ENCODE measurements around the gene EFCAB8.
"Not testable (repeated sequence)": the region's sequence is repeated elsewhere in the genome, so short reads cannot be mapped to it uniquely, and the experiment has no call there.

The EFCAB8 gene

GRCh38 chr20:32911355-32911754 is 52.6 kb downstream of the EFCAB8 start:
- no peak for DNase-seq

DNA sequence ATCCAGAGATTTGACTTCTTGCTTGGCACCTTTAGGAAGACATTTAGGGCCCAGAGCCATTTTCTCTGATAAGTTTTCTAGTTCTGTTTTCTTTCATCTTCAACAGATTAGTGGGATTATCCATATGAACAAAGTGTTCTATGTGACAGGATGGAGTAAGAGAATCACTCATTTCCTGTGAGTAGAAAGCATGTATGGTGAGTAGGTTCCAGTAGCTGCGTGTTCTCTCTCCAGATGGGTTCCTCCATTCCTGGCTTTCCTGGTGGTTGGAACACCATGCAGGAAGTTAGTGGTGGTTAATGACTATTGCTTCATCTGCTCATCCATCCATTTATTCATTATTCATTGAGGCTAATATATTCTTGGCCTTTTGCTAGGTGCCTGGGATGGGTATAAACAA is 54.0 kb downstream of the EFCAB8 start:
- no peak for DNase-seq

DNA sequence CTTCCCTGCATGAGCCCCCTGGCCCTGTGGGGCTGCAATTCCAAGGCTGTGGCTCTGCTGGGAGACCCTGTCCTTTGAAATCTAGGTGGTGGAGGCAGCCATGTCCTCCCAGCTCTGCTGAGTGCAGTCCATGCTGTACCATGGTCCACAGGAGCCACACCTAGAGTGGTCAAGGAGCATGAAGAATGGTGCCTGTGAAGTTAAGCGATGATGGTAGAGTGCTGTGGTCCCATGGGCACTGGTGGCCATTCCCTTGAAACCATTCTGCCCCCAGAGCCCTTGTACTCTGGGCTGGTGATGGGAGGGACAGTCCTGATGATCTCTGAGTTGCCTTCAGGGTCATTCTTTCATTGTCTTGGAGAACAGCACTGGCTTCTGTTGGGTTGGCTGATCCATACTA is 55.3 kb downstream of the EFCAB8 start:
- no peak for DNase-seq

- no peak for DNase-seq
These were observed 58.6 kb downstream of the EFCAB8 start for GRCh38 chr20:32917191-32917950.

DNA sequence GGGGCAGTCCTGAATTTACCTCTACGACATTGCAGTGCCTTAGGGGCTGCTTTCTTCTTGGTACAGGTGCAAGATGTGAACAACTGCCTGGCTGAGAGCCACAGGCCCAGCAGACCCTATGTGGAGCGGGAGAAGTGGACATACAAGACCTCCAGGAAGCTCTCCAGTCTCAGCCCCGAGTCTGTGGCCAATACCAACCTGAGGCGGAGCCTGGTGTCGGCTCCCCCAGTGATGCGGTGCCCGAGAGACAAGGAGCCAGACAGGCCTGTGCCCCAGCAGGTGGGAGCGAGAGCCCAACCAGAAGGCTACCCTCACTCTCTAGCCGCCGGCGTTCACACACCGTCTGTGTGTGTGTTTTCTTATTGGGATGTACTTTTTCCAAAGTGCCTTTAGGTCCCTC is 59.6 kb downstream of the EFCAB8 start:
- no peak for DNase-seq

DNA sequence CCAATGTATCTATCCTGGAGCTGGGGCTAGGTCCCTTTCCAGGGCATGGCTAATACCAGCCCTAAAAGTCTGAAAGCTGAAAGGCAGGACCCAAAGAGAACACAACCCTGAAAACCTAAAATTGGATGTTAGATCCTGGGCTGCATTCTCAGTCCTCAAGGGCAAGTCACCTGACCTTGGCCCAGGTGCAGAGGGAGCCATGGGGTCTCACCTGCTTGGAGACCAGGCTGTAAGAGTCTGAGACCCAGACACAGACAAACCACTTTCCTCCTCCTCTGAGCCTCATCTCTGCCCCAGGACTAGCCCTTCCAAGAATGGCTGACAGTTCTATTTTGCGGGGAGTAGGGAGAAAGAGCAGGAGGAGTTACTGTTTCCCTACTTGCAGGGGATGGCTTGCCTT is 60.0 kb downstream of the EFCAB8 start:
- no peak for DNase-seq

DNA sequence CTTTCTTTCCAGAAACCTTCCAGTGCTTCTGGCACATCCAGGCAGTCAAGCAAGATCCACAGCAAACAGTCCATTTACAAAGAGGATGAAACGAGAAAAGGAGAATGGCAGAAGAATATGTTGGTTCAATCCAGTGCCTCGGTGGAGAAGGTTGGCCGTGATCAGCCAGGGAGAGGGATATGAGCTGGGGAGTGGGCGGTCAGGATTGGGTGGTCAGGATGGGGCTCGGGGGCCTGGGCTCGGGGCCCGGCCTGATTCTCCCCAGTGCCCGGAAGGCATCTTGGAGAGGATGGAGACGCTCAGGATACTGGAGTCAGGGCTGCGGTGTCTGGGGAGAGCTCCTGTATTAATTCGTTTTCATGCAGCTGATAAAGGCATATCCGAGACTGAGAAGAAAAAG is 61.3 kb downstream of the EFCAB8 start:
- DNase-seq = no peak

DNA sequence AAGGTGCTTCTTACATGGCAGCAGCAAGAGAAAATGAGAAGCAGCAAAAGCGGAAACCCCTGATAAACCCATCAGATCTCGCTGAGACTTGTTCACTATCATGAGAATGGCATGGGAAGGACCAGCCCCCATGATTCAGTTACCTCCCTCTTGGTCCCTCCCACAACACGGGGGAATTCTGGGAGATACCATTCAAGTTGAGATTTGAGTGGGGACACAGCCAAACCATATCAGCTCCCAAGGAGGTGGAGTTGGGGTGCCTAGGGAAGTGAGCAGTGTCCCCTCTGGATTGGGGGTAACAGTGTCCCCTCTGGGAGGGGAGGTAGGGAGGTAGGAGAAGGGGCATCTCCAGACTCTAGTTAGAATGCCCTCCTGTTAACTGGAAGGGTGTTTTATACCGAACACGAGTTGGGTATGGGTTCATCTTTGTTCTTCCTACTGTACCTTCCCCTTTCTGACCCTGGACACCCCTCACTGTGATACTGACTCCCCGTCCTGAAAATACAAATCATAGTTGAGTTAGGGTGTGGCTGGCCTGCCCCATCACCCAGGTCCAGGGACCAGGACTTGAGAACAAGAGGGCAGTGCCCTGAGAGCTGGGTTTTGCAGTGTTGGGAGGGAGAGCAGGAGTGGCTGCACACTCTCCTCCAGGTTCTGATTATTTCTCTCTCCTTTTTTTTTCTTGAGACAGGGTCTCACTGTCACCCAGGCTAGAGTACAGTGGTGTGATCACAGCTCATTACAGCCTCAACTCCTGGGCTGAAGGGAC is 62.0 kb downstream of the EFCAB8 start:
- no peak for DNase-seq

DNA sequence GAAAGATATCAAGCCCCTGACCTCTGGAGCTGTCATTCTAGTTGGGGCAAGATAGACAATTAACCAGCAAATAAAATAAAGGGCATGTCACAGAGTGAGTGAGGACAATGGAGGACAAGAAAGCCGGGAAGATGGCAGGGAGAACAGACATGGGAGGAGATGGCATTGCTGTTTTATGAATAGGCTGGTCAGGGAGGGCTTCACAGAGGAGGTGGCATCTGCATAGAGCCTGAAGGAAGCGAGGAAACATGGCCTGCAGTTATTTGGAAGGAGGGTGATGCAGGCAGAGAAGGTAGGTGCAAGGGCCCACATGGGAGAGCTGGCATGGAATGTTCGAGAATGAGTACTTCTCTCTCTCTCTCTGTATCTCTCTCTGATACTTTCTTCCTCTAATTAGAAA is 63.7 kb downstream of the EFCAB8 start:
- DNase-seq = no peak

GRCh38 chr20:32924781-32925180 is 66.1 kb downstream of the EFCAB8 start:
- DNase-seq = no peak

DNA sequence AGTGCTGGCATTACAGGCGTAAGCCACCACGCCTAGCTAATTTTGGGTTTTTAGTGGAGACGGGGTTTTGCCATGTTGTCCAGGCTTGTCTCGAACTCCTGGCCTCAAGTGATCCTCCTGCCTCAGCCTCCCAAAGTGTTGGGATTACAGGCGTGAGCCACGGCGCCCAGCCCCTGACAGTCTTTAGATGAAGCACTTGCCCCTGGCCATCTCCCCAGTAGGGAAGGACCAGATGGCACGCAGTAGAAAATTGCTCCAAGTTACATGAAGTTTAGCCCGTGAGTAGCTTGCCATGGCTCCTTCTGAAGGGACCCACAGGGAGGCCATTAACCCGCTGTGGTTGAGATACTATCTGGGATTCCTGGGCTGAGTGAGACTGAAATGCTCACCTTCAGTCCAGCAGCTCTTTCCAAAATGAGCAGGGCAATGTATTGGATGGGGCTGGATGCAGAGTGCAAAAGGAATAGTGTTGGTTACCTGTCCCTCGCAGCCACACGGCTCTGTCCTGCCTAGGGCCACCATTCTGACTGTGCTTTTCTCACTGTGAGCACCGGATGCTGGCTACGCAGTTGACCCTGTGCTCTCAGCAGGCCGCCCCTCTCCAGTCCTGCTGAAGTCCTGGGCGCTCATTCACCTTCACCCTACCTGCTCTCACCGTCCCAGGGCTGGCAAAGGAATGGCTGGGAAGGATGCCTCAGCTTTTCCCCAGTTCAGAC is 66.9 kb downstream of the EFCAB8 start:
- DNase-seq = no peak

- DNase-seq = no peak
These were observed 70.4 kb downstream of the EFCAB8 start for GRCh38 chr20:32929162-32929561.

GRCh38 chr20:32930181-32930580 is 71.5 kb downstream of the EFCAB8 start:
- no peak for DNase-seq

- no peak for DNase-seq
These were observed 72.0 kb downstream of the EFCAB8 start for GRCh38 chr20:32930701-32931100.

DNA sequence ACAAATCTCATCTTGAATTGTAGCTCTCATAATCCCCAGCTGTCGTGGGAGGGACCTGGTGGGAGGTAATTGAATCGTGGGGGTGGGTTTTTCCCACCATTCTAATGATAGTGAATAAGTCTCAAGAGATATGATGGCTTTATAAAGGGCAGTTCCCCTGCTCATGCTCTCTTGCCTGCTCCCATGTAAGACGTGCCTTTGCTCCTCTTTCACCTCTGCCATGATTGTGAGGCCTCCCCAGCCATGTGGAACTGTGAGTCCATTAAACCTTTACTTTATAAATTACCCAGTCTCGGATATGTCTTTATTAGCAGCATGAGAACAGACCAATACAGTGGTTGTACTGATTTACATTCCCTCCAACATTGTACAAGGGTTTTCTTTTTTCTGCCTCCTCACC is 75.9 kb downstream of the EFCAB8 start:
- DNase-seq = no peak

GRCh38 chr20:32941155-32941885 is 82.6 kb downstream of the EFCAB8 start:
- no peak for DNase-seq

GRCh38 chr20:32943490-32944052 is 84.8 kb downstream of the EFCAB8 start:
- no peak for DNase-seq

DNA sequence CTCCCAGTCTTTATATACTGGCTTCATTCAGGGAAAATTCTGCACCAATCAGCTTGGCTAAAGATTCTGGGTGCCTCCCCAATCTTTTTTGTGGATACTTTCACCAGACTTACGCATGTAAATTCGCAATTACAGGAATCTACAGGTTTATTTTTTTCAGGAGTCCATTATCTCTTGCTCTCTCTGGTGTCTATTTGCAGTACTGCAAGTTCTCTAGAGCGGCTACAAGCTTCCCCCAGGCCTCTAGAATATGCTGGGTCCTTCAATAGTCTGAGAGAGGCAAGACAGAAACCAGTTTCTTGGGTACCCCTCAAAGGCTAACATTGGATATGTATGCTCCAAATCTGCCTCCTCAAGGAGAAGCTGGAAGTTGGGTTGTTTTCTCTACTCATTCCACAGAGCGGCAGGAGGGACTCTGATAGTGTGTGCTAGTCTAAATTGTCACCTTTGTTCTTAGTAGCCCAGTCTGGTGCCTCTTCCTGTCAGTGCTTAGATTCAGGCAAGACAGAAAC is 87.0 kb downstream of the EFCAB8 start:
- DNase-seq = no peak

- no peak for DNase-seq
These were observed 87.9 kb downstream of the EFCAB8 start for GRCh38 chr20:32946629-32947028.

DNA sequence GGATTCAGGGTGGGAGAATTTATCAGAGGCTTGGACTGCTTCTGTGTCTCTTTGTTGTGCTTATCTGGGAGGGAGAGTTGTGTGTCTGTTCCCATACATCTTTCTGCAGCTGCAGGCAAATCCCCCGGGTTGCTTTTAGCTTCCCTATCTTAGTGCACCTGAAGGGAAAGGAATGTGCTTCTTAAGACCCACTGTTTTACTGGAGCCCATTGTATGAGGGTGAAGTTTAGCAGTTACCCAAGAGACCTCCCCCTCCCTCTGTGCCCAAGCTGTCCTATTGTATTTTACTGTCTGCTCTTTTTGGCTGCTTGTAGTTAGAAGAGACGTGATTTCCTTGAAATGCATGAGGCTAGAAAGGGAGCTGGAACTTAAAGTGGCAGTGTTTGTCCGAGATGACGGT is 91.8 kb downstream of the EFCAB8 start:
- DNase-seq = not testable (repeated sequence)

GRCh38 chr20:32957459-32957858 is 98.7 kb downstream of the EFCAB8 start:
- no peak for DNase-seq

DNA sequence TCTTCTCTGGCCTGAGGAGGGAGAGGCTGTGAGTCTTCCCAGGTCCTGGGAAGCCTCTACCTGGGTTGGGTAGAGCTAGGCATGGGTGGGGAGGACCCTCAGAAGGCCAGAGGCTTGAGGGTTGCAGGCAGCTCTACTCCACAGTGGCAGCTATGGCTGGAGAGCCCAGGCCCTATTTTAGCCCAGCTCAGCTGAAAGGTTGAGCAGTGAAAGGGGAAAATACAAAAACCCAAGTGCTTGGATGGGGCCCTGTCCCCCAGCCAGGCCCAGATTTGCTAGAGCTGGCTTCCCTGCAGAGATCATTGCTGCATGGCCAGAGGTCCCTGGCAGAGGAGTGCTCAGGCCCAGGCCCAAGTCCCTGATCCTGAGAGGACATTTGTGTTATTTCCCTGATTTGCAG is 99.9 kb downstream of the EFCAB8 start:
- no peak for DNase-seq
